GM12878 (cell line): ENCODE results near the gene CPEB3. TPM values are rescaled to one million over a fixed set of nuclear protein-coding genes. Genes with fewer than 3 reads are reported as not detected.

Source experiments
- ATAC-seq: fragments of 200-7000 bp; cut with Tn5 transposase; 3 replicates; pipeline ENCODE4 v1.9.1; 2020; ENCODE audit warnings: mild to moderate bottlenecking, moderate library complexity
- BruUV-seq: library from RNA; stranded (reverse); fragments of 400-500 nt; replicated peaks from 2 replicates; lab custom pipeline; 2021; lab: Mats Ljungman, UMichigan
- CTCF ChIA-PET: fragments of 300-600 bp; sonication (Branson Sonifier 250); formaldehyde crosslinking; extraction: SDS; loops from one replicate; lab custom pipeline; 2021; ENCODE audit warnings: inconsistent platforms; lab: Yijun Ruan, JAX
- POLR2A ChIA-PET: fragments of 350-600 bp; formaldehyde crosslinking; extraction: SDS; loops from one replicate; lab custom pipeline; 2021; ENCODE audit warnings: inconsistent platforms; lab: Charles Lee
- RAD21 ChIA-PET: fragments of 300-600 bp; sonication (Branson Sonifier 250); formaldehyde crosslinking; loops from one replicate; lab custom pipeline; 2023; ENCODE audit warnings: antibody characterized with exemption; ENCODE audit not compliant: unreplicated experiment; lab: Charles Lee
- SMC1A ChIA-PET: fragments of 300-600 bp; sonication (Branson Sonifier 250); formaldehyde crosslinking; loops from one replicate; lab custom pipeline; 2023; ENCODE audit not compliant: unreplicated experiment, uncharacterized antibody; lab: Charles Lee
- DNase-seq: peaks from one replicate; pipeline ENCODE4 v3.0.0-alpha.2; 2011; ENCODE audit warnings: low read depth, low spot score
- FAIRE-seq: peaks from 3 replicates; lab custom pipeline; 2011; peaks lifted over from hg19 to GRCh38; lab: Jason Lieb, UNC
- H2AFZ ChIP-seq: 2 replicates; pipeline ENCODE4 v1.6.0; 2011; ENCODE audit warnings: low read depth, low read length, control low read depth; ENCODE audit not compliant: control insufficient read depth
- H3K27ac ChIP-seq: 2 replicates; pipeline ENCODE4 v1.5.1; 2011; ENCODE audit warnings: control low read depth; ENCODE audit not compliant: control insufficient read depth, insufficient read depth
- H3K27me3 ChIP-seq, 2 experiments: replicated peaks in 1 of 2; 2 replicates each; pipeline versions ENCODE4 v1.6.0 to v1.6.1; 2011; ENCODE audit warnings: low read length in 1 of 2; ENCODE audit not compliant: control insufficient read depth in 2 of 2, insufficient read depth in 2 of 2
- H3K36me3 ChIP-seq, 2 experiments: 2 replicates each; pipeline ENCODE4 v1.5.1; 2011; ENCODE audit warnings: low read length in 1 of 2; ENCODE audit not compliant: control insufficient read depth in 2 of 2, insufficient read depth in 2 of 2
- H3K4me1 ChIP-seq: 2 replicates; pipeline ENCODE4 v1.6.1; 2011; ENCODE audit warnings: mild to moderate bottlenecking, low read length, moderate library complexity, mixed read lengths; ENCODE audit not compliant: control insufficient read depth, insufficient read depth
- H3K4me2 ChIP-seq: 2 replicates; pipeline ENCODE4 v1.6.0; 2011; ENCODE audit warnings: control low read depth; ENCODE audit not compliant: control insufficient read depth, insufficient read depth
- H3K4me3 ChIP-seq: fragments of 200-600 bp; sonication (generic); 2 replicates; pipeline ENCODE4 v1.5.1; 2016
- H3K79me2 ChIP-seq: 2 replicates; pipeline ENCODE4 v1.6.0; 2011; ENCODE audit warnings: low read length; ENCODE audit not compliant: control insufficient read depth, insufficient read depth
- H3K9ac ChIP-seq: 2 replicates; pipeline ENCODE4 v1.8.0; 2011; ENCODE audit warnings: low read length, control low read depth, mixed read lengths; ENCODE audit not compliant: control insufficient read depth, insufficient read depth
- H3K9me3 ChIP-seq: replicated peaks from 3 replicates; pipeline ENCODE4 v1.5.1; 2011; ENCODE audit warnings: mild to moderate bottlenecking, low read length; ENCODE audit not compliant: control insufficient read depth, insufficient read depth
- H4K20me1 ChIP-seq: 2 replicates; pipeline ENCODE4 v1.6.0; 2011; ENCODE audit not compliant: control insufficient read depth, insufficient read depth
- FOS ChIP-seq: IDR thresholded peaks from 3 replicates; pipeline ENCODE4 v1.6.1; 2011; ENCODE audit warnings: borderline replicate concordance; ENCODE audit not compliant: insufficient read length; ENCODE audit errors: extremely low read depth
- HDGF ChIP-seq: fragments of 450-650 bp; IDR thresholded peaks from 2 replicates; pipeline ENCODE4 v1.6.1; 2016; ENCODE audit warnings: antibody characterized with exemption
- KDM1A ChIP-seq: fragments of 200-600 bp; sonication (generic); IDR thresholded peaks from 2 replicates; pipeline ENCODE4 v1.6.1; 2016; ENCODE audit warnings: borderline replicate concordance
- MLLT1 ChIP-seq: fragments of 450-650 bp; IDR thresholded peaks from 2 replicates; pipeline ENCODE4 v1.6.1; 2016; ENCODE audit warnings: mild to moderate bottlenecking
- PAX5 ChIP-seq: IDR thresholded peaks from 2 replicates; pipeline ENCODE4 v1.6.1; 2011; ENCODE audit warnings: low read depth, low read length, borderline replicate concordance
- WGBS: methylation state at CpG from one replicate; pipeline ENCODE4 v1.1.6; 2016; ENCODE audit warnings: low lambda C conversion rate; ENCODE audit not compliant: insufficient replicate concordance, insufficient coverage; ENCODE audit errors: missing lambda C conversion rate; 5-methylcytosine and 5-hydroxymethylcytosine counted together
- in situ Hi-C: fragments of 300-500 bp; cut with MboI; formaldehyde crosslinking; loops from 9 replicates; pipeline ENCODE4 v1.14.3; 2018; ENCODE audit warnings: mixed read lengths
- intact Hi-C: fragments of 100-400 bp; cut with micrococcal nuclease; formaldehyde crosslinking; loops from one replicate; pipeline ENCODE4 v1.14.2; 2022; ENCODE audit not compliant: unreplicated experiment
- polyA plus RNA-seq, 11 experiments: library from polyadenylated mRNA; depleted of rRNA in 4 of 11; unstranded in 6 of 11; stranded (reverse) in 5 of 11; fragments of >200 nt; fragmentation: Nextera tagmentation in 4 of 11; fragmentation: Illumina TruSeq in 1 of 11; extraction: Ambion mirVana in 4 of 11; extraction: Trizol in 1 of 11; gene quantifications; 1 replicate in 1 of 11; 2 replicates in 10 of 11; pipeline versions ENCODE4 v1.2.1 to v1.2.3, GENCODE V29; 2011 to 2016; ENCODE audit warnings: inconsistent platforms in 2 of 11, missing spikeins in 2 of 11, low read depth in 1 of 11
- total RNA-seq, 4 experiments: library from RNA; depleted of rRNA in 3 of 4; stranded (reverse); fragments of >200 nt in 3 of 4; fragmentation: Illumina TruSeq in 1 of 4; extraction: Trizol in 1 of 4; gene quantifications; 2 replicates each; pipeline versions ENCODE4 v1.2.1 to v1.2.3, GENCODE V29; 2013 to 2021

The CPEB3 gene
- total and polyA plus RNA-seq, 10 of the 15 experiments (the other 5 are each of a cell fraction or from before 2014, with no cell fraction given) = 0.50 to 2.3 (median 1.2) TPM

GRCh38 chr10:92304061-92304460, 13.2 kb upstream of the CPEB3 start:
- ChIA-PET SMC1A (interaction anchor here (1.0 to 2.7 kb wide), 6 partner anchors 10 to 96 kb away, joined by 3 to 19 read pairs (median 4); partner anchors contain the start of genes CPEB3 and MARCHF5), CTCF (interaction anchor here (1.0 to 4.5 kb wide), 5 partner anchors 10 to 213 kb away, joined by 3 to 38 read pairs (median 3); partner anchors contain the start of genes CPEB3 and MARCHF5), POLR2A (interaction anchor here (1.0 to 1.1 kb wide), 2 partner anchors 9 to 20 kb away, joined by 3 to 5 read pairs; no protein-coding TSS in a partner anchor), RAD21 (interaction anchor here (0.6 to 1.6 kb wide), 4 partner anchors 8 to 216 kb away, joined by 3 to 6 read pairs (median 4); no protein-coding TSS in a partner anchor)
- Histone ChIP-seq H4K20me1 (no peaks in the 10 kb centered on the region), H3K4me1 (no peaks in the 10 kb centered on the region), H2AFZ (no peak overlapping the region), H3K36me3 (peaks cover 0 to 7% of the 10 kb centered on the region in 2 experiments; a peak in 1 of 4 replicates), H3K4me3 (no peak overlapping the region), H3K4me2 (no peak overlapping the region), H3K27ac (no peak overlapping the region), H3K9me3 (no peaks in the 10 kb centered on the region), H3K9ac (no peak overlapping the region), H3K79me2 (peaks cover 29% of the 10 kb centered on the region), H3K27me3 (no peaks in the 10 kb centered on the region)
- intact Hi-C loops = no loop called here
- DNase-seq (no peak), ATAC-seq (no peak), FAIRE-seq (no peak)
- BruUV-seq = no TSS peak
- TF ChIP-seq PAX5 (no peak), HDGF (no peak), FOS (no peak), KDM1A (no peak), MLLT1 (no peak)
- in situ Hi-C loops = no loop called here
- WGBS = 95% methylated on average over 1 of the region's 1 CpG
